Osteoblast (primary cell): ENCODE data around the gene CD93. TPM values are rescaled to one million over a fixed set of nuclear protein-coding genes. Genes with fewer than 3 reads are reported as not detected.
A peak's percentile ranks its signal among the peaks of the same experiment; 100 is the strongest.

Experiments used
- DNase-seq: peaks from one replicate; pipeline ENCODE4 v3.0.0; 2011; ENCODE audit warnings: low spot score, mixed read lengths; ENCODE audit not compliant: insufficient read length; ENCODE audit errors: missing footprints
- H2AFZ ChIP-seq: 2 replicates; pipeline ENCODE4 v1.6.0; 2011; ENCODE audit warnings: mild to moderate bottlenecking, low read length
- H3K27ac ChIP-seq: 2 replicates; pipeline ENCODE4 v1.5.1; 2011; ENCODE audit warnings: mild to moderate bottlenecking, low read depth, low read length, moderate library complexity
- H3K27me3 ChIP-seq: 2 replicates; pipeline ENCODE4 v1.6.0; 2012; ENCODE audit warnings: mild to moderate bottlenecking, control low read depth, inconsistent platforms, low read length, moderate library complexity; ENCODE audit not compliant: insufficient read depth
- H3K36me3 ChIP-seq: 2 replicates; pipeline ENCODE4 v1.5.1; 2011; ENCODE audit warnings: mild to moderate bottlenecking, low read length, control low read depth, moderate library complexity; ENCODE audit not compliant: insufficient read depth
- H3K4me1 ChIP-seq: 2 replicates; pipeline ENCODE4 v1.5.1; 2011; ENCODE audit warnings: mild to moderate bottlenecking, low read length, control low read depth, moderate library complexity; ENCODE audit not compliant: insufficient read depth
- H3K4me2 ChIP-seq: 2 replicates; pipeline ENCODE4 v1.6.0; 2011; ENCODE audit warnings: mild to moderate bottlenecking, low read length; ENCODE audit not compliant: insufficient read depth
- H3K4me3 ChIP-seq: fragments of 200-600 bp; sonication (generic); 3 replicates; pipeline ENCODE4 v1.5.1; 2012; ENCODE audit warnings: mild to moderate bottlenecking, low read length, inconsistent platforms; ENCODE audit not compliant: insufficient read depth
- H3K79me2 ChIP-seq: 2 replicates; pipeline ENCODE4 v1.6.0; 2012; ENCODE audit warnings: mild to moderate bottlenecking, low read length, control low read depth, inconsistent platforms; ENCODE audit not compliant: insufficient read depth
- H3K9me3 ChIP-seq: 2 replicates; pipeline ENCODE4 v1.5.1; 2011; ENCODE audit warnings: low read depth, low read length, control low read depth
- H4K20me1 ChIP-seq: 2 replicates; pipeline ENCODE4 v1.6.0; 2012; ENCODE audit warnings: mild to moderate bottlenecking, low read length, control low read depth; ENCODE audit not compliant: insufficient read depth
- total RNA-seq: library from RNA; depleted of rRNA; stranded (reverse); fragments of >200 nt; gene quantifications from 2 replicates; pipeline ENCODE4 v1.2.3, GENCODE V29; 2012
- TF ChIP-seq, protein P1 (sequence below): IDR thresholded peaks from 2 replicates; pipeline ENCODE4 v1.5.1; 2011; ENCODE audit warnings: mild to moderate bottlenecking, low read depth, low read length, moderate library complexity; ENCODE audit errors: extremely low read depth

The CD93 gene
- total RNA-seq, 1 donor, result not detected

DNA sequence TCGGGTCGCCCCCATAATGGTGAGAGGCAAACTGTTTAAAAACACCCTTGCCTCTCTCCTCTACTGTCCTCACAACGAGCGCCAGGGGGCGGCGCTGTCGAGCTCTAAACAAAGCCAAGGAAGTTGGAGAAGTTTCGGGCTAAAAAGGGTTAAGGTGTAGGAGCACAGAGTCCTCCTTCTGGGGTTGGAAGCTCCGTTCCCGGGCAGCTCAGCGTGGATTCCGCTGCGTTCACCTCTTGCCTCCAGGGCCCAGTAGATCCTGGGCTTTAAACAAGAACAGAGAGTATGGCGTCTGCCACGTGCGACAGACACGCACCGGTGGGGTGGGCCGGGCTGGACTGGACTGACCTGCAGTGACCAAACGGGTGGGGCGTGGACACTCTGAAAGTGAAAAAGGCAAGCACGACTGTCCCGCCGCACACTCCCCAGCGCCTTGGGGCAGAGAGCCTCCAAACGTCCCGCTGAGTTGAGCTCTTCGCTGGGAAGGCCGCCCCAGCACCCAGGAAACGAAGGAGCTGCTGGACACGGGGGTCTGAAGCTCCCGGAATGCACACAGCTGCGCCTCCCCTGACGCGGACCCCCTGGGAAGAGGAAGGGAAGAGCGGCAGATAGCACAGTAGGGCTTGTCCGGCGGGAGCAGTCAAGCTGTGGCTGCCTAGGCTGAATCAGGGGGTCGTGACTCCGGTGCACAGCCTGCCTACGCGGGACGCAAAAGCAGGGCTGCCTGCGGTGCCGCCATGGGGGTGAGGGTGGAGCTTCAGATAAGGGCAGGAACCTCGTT lies 35.1 kb downstream of the CD93 start:
- Histone ChIP-seq H4K20me1 (no peaks in the 10 kb centered on the region), H3K4me2 (peak overlapping the region; percentile 80), H3K27ac (peak overlapping the region; percentile 41)

DNA sequence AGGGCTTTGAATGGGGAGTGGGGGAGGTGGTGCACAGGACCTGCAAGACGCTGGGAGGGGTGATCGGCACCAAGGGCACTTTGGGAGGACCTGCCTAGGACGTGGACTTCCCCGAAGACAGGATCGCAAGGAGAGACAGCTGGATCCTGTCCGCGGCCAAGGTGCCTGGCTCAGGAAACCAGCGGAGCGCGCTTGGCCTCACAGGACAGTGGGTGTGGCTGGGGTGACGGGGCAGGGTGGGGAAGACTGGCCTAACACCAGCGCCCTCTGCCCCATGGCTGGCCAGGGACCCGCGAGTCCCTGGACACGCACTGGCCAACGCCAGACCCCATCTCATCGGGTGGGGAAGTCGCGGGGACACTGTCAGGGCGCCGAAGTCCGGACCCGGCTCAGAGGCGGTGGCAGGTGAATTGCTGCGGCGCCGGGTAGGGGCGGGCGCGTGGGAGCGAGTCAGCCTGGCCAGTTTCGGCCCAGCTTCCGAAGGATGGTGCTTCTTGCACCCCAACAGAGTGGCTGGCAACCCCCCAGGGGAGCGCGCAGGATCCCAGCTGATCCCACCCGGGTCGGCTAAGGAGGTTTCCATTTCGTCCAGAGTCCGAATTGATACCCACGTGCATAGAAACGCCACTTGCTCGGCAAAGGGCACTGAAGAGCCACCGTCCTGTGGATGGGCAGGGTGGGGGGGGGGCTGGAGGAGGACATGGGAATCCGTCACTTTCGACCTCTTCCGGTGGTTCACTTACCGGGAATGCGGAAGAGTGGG lies 35.9 kb downstream of the CD93 start:
- TF ChIP-seq, protein P1, sequence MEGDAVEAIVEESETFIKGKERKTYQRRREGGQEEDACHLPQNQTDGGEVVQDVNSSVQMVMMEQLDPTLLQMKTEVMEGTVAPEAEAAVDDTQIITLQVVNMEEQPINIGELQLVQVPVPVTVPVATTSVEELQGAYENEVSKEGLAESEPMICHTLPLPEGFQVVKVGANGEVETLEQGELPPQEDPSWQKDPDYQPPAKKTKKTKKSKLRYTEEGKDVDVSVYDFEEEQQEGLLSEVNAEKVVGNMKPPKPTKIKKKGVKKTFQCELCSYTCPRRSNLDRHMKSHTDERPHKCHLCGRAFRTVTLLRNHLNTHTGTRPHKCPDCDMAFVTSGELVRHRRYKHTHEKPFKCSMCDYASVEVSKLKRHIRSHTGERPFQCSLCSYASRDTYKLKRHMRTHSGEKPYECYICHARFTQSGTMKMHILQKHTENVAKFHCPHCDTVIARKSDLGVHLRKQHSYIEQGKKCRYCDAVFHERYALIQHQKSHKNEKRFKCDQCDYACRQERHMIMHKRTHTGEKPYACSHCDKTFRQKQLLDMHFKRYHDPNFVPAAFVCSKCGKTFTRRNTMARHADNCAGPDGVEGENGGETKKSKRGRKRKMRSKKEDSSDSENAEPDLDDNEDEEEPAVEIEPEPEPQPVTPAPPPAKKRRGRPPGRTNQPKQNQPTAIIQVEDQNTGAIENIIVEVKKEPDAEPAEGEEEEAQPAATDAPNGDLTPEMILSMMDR, result no peak
- peaks cover 22% of the 10 kb centered on the region for H3K27me3 ChIP-seq

More for the DNA sequence above, 35.1 kb downstream of the CD93 start:
- Histone ChIP-seq H3K4me1 (peaks cover 13% of the 10 kb centered on the region), H3K27me3 (peaks cover 22% of the 10 kb centered on the region), H3K4me3 (peak overlapping the region; percentile 75), H3K36me3 (no peaks in the 10 kb centered on the region), H2AFZ (peak overlapping the region; percentile 94), H3K9me3 (no peaks in the 10 kb centered on the region), H3K79me2 (no peaks in the 10 kb centered on the region)
- DNase-seq, result peak; percentile 90
- TF ChIP-seq, protein P1, result peak; percentile 75

DNA sequence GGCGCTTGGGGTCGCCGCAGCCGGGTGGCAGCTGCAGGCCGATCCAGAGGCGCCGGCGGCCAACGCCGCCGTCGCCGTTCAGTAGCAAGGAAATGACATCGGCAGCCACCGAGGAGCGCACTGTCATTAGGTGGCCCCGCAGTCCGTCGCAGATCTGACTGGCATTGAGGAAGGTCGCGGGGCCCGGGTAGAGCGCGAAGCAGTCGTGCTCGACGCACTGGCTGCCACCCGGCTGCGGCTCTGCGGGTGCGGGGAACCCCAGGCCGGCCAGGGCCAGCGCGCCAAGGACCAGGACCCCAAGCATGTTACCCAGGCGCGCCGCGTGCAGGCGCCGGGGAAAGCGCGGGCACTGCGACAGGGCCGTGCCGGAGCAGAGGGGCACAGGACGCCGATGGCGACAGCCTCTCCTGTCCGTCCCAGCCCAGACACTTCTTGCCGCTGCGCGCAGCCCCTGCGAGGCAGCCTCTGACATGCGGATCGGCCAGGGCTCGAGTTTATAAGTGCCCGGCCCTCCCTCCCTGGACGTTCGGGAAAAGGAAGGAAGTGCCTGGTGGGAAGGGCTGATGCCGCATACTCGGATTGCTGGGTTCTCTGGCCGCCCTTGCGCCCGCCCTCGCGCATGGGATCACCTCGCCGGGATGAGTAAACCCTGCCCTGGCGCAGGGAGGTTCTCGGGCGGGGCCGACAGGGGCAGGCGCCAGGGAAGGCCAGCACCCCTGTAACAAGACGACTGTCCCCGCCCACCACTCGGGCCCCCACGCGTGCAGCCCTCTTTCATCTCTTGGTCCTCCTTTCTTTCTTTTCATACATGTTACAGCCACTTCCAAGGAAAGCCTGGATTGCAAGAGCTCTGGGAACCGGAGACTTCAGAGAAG lies 36.7 kb downstream of the CD93 start, which contains the start of gene THBD:
Gene THBD, minus strand, starts transcription at position 472 of the 875 bp plus-strand sequence. Its CDS starts 168 bp downstream, at position 304.
- Histone ChIP-seq H3K27ac (no peak within 1 kb of the TSS), H3K36me3 (no peaks in the 10 kb centered on the region), H3K4me1 (peaks cover 13% of the 10 kb centered on the region), H2AFZ (peak within 1 kb of the TSS; percentile 74), H3K27me3 (peaks cover 22% of the 10 kb centered on the region), H3K79me2 (no peaks in the 10 kb centered on the region), H3K4me2 (peak within 1 kb of the TSS; percentile 80), H4K20me1 (no peaks in the 10 kb centered on the region), H3K9me3 (no peaks in the 10 kb centered on the region), H3K4me3 (peak within 1 kb of the TSS; percentile 75)
- no peak for DNase-seq
- TF ChIP-seq, protein P1, result no peak

More for the DNA sequence above, 35.9 kb downstream of the CD93 start:
- H4K20me1 ChIP-seq, result no peaks in the 10 kb centered on the region
- peak overlapping the region; percentile 94 for H2AFZ ChIP-seq
- H3K4me2 ChIP-seq, result peak overlapping the region; percentile 80
- H3K9me3 ChIP-seq, result no peaks in the 10 kb centered on the region
- no peaks in the 10 kb centered on the region for H3K79me2 ChIP-seq
- no peak overlapping the region for H3K27ac ChIP-seq
- H3K36me3 ChIP-seq, result no peaks in the 10 kb centered on the region
- DNase-seq, result no peak
- peak overlapping the region; percentile 75 for H3K4me3 ChIP-seq
- H3K4me1 ChIP-seq, result peaks cover 13% of the 10 kb centered on the region
